ENCODE results near the gene MCTP2. TPM values are rescaled to one million over a fixed set of nuclear protein-coding genes. Genes with fewer than 3 reads are reported as not detected.

MCTP2 gene
- total RNA-seq, 1 donor from 2014 or later: 14.1 TPM

GRCh38 chr15:94262201-94262600, 30.8 kb downstream of the MCTP2 start:
- no peak for DNase-seq (ENCODE audit: low read depth in 2 of 2)

- DNase-seq (ENCODE audit: low read depth in 2 of 2): peak in 1 of 2 donors; percentile 11
These were observed 32.2 kb downstream of the MCTP2 start for GRCh38 chr15:94263341-94264273.

DNA sequence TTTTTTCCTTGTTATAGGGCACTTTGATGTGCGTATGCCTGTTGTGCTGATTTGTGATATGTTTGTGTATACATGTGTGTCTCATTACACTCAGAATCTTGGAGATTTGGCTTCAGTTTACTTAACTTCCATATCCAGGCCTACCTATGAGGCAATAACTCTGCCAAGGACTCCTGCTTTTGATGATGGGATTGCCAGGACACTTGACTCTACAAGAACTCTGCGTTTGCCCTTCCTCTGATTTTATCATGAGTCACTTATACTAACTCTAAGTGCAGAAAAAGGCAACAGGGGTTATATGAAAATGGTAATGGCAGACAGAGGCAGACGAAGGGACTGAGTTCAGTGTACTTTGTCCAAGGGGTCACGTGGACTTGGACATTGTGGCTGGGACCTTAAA, 33.6 kb downstream of the MCTP2 start:
- DNase-seq (ENCODE audit: low read depth in 2 of 2): no peak

GRCh38 chr15:94265982-94266381, 34.6 kb downstream of the MCTP2 start:
- DNase-seq (ENCODE audit: low read depth in 2 of 2): no peak

DNA sequence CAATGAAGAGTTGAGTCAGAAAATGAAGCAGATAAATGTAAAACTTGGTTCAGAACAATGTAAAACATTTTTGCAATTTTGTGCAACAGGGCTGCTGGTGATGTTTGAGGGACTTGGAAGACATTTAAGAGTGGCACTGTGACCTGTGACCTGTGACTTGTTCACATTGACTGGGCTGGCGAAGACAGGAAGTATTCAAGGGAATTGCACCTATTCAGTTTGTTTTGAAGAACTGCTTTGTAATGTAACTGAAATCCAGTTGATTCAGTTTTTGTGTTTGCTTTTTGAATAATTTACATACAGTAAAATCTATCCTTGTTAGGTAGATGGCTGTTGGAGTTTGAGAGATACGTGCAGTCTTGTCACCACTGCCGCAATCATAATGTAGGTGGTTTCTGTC, 35.4 kb downstream of the MCTP2 start:
- DNase-seq (ENCODE audit: low read depth in 2 of 2): no peak

GRCh38 chr15:94269954-94270353, 38.6 kb downstream of the MCTP2 start:
- no peak for DNase-seq (ENCODE audit: low read depth in 2 of 2)

DNA sequence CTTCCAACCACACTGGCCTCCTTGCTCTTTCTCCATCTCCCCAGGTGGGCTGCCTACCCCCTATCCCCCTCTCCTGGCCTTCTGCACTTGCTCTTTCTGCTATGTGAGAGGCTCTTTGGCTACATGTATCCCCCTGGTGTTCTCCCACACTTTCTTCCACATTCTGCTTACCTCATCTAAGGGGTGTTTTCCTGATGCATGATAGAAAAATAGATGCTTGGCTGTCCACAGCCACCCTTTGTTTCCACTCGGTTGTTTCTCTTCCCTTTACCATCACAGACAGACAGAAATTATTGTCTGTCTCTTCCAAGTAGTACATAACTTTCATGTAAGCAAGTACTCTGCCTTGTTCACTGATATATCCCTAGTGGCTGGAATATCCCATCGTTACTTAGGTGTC, 39.2 kb downstream of the MCTP2 start:
- no peak for DNase-seq (ENCODE audit: low read depth in 2 of 2)

- no peak for DNase-seq (ENCODE audit: low read depth in 2 of 2)
These were observed 41.0 kb downstream of the MCTP2 start for GRCh38 chr15:94272251-94272898.

GRCh38 chr15:94273826-94274225, 42.5 kb downstream of the MCTP2 start:
- DNase-seq (ENCODE audit: low read depth in 2 of 2): no peak

DNA sequence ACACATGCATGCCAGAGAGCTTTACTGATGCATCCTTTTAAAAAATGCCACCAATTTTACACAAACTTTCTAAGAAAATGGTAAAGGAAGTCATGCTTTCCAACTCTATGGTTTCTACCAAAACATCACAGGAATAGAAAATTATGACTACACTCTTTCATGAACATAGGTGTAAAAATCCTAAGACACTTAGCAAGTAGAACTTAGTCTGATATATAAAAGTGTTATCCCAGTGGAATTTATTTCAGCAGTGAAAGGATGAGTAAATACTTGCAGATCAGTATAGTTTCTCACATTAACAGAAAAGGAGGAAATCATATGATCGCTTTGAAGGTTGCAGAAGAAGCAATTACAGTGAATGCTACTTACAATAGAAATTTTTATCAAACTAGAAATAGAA, 43.4 kb downstream of the MCTP2 start:
- no peak for DNase-seq (ENCODE audit: low read depth in 2 of 2)

DNA sequence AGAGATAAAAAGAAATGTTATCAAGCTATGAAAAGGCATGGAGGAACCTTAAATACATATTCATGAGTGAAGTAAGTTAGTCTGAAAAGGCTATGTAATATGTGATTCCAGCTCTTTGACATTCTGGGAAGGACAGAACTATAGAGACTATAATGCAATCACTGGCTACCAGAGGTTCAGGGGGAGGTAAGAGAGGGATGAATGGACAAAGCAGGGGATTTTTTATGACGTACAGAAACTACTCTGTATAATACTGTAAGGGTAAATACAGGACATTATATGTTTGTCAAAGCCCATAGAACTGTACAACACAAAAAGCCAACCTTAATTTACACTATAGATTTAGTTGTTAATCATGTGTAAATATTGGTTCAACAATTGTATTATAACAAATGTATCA, 46.1 kb downstream of the MCTP2 start:
- no peak for DNase-seq (ENCODE audit: low read depth in 2 of 2)

DNA sequence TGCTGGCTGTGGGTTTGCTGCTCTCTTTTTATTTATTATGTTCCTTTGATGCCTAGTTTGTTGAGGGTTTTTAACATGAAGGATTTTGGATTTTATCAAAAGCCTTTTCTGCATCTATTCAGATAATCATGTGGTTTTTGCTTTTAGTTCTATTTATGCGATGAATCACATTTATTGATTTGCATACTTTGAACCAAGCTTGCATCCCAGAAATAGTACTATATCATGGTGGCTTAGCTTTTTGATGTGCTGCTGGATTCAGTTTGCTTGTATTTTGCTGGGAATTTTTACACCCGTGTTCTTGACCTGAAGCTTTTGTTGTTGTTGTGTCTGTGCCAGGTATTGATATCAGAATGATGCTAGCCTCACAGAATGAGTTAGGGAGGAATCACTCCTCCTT, 48.4 kb downstream of the MCTP2 start:
- no peak for DNase-seq (ENCODE audit: low read depth in 2 of 2)

DNA sequence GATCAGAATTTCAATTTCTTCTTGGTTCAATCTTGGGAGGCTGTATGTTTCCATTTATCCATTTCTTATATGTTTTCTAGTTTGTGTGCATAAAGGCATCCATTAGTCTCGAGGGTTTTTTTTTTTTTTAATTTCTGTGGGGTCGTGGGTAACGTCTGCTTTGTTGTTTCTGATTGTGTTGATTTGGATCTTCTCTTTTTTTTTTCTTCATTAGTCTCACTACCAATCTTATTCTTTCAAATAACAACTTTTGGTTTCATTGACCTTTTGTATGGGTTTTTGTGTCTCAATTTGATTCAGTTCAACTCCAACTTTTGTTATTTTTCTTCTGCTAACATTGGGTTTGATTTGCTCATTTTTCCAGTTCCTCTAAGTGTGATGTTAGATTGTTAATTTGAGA, 48.9 kb downstream of the MCTP2 start:
- no peak for DNase-seq (ENCODE audit: low read depth in 2 of 2)

DNA sequence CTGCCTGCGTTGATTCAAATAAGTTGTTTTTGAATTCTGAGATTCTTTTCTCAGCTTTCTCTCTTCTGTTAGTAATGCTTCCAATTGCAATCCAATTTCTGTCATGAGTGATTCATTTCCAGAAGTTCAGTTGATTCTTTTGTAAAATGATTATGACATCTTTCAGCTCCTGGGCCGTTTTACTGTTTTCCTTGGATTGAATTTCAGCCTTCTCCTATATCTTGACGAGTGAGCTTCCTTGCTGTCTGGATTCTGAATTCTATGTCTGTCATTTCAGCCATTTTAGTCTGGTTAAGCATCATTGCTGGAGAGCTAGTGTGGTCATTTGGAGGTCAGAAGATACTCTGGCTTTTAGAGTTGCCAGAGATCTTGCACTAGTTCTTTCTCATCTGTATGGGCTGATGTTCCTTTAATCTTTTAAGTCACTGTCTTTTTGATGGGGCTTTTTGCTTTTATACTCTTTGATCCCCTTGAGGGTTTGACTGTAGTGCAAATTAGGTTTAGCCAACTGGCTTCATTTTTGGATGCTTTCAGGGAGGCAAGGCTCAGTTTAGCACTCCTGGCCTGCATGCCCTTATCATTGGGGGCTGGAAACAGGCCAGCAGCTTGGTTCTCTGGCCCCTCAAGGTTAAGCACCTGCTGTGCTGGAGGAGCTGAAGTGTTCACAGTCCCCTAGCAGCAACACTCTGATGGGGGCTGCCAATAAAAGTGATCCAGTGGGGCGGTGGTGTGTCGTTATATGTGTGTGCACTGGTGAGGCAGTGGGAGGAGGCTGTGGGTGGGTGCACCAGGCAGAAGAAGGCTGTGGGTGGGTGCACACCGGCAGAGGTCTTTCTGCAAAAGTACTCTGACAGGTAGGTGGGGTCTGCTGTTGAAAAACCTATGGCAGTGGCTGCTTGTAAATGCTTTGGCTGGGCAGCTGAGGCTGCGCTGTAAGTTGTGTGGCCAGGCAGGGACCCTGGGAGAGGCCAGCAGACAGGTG, 51.2 kb downstream of the MCTP2 start:
- DNase-seq (ENCODE audit: low read depth in 2 of 2): no peak

DNA sequence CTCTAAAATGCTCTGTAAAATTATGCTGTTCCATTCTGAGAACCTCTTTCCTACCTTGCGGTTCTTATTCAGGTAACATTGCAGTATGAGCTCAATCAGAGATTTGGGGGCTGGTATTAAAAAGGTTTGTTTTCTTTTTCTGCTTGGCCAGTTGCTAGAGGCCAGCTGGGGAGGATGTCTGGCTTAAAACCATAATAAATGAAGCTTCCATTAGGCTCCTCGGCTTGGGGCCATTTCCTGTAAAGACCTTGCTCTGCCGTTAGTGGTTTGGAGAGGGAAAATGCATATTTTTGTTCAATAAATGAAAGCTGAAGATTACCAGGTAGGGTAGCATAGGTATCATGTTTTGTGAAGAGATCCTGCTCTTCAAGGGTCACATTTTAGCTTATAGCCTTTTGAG, 55.2 kb downstream of the MCTP2 start:
- DNase-seq (ENCODE audit: low read depth in 2 of 2): no peak

DNA sequence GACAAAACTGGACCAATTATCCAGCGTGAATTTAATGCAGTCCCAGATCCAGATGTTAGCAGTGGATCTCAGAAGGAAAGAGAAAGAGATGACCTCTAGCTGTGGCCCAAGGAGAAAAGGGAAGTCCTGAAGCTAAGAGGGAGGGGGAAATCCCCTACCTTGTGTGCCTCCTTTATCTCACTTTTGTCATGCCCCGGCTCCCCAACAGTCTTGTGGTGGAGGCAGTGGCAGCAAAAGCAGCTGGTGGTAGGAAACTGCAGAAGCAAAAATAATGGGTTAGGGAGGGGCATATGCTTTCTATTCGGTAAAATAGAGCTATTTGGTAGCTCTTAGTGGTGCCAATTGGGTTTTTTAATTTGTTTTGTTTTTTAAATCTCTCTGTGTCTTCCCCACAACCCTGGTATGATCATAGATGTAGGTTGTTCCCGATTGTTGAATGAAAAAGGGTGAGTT, 56.5 kb downstream of the MCTP2 start:
- DNase-seq (ENCODE audit: low read depth in 2 of 2): no peak

GRCh38 chr15:94290730-94291129, 59.4 kb downstream of the MCTP2 start:
- DNase-seq (ENCODE audit: low read depth in 2 of 2): no peak

GRCh38 chr15:94293411-94294402, 62.3 kb downstream of the MCTP2 start:
- peak in 1 of 2 donors; percentile 21 for DNase-seq (ENCODE audit: low read depth in 2 of 2)

DNA sequence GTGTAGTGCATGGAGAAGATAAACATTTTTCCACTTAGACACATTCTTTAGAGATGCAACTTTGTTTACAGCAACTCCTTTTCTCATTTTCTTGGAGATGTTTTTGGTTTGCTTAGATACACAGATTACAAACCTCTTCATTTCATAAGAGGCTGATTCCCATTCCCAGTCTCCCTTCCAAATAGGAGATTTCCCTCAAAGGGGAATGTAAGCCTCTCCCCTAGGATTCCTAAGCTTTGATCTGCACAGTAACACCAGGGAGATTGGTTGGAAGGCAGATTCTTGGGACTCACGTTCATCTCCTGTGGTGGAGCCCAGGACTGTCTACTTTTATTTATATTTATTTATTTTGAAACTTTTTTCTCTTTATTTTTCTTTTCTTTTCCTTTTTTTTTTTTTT, 63.2 kb downstream of the MCTP2 start:
- DNase-seq (ENCODE audit: low read depth in 2 of 2): no peak

- DNase-seq (ENCODE audit: low read depth in 2 of 2): no peak
These were observed 63.9 kb downstream of the MCTP2 start for GRCh38 chr15:94295275-94295674.

Measured in lung microvascular endothelial cell (primary cell).